HG03159 (cell line): ENCODE results near the gene IL23R.
A peak's percentile ranks its signal among the peaks of the same experiment; 100 is the strongest.

Source experiments
- ATAC-seq: cut with Tn5 transposase; IDR thresholded peaks from one replicate; pipeline ENCODE4 v1.9.1; 2021; ENCODE audit warnings: mild to moderate bottlenecking, moderate library complexity; ENCODE audit not compliant: unreplicated experiment

IL23R gene

DNA sequence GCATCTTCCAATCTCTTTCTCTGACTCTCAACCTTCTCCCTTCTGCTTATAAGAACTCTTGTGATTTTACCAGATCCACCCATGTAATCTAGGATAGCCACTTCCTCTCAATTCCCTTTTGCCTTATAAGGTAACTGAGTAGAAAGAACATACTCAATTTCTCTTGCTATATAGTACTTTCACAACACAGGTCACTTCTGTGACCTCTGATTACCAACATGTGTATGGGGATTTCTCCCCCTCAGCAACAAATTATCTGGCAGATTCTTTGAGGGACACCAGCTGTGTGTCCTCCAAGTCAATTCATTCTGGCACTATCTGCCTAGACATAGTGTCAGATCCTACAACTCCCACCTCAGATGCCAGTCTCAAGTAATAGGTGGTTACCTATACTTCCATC is 62.5 kb downstream of the IL23R start:
- ATAC-seq, result no peak

DNA sequence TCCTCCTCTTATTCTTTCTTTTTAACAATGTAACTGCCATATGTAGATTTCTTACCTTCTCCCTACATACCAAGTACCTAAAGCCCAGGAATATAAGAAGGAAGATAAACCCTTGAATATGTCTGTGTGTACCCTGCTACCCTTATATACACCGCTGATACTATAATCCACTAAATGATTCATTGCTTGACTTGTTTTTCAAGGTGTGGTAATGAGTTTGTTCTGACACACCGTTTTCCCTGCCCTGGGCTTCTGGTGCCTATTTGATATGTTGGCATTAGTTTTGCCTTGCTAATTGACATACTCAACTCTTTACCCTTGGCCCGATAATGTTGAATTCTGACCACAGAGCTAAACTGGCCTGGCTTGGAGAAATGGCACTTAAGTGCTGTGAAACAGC is 64.3 kb downstream of the IL23R start:
- ATAC-seq, result no peak

- ATAC-seq, result no peak
Observed at GRCh38 chr1:67236277-67236676, 70.0 kb downstream of the IL23R start.

DNA sequence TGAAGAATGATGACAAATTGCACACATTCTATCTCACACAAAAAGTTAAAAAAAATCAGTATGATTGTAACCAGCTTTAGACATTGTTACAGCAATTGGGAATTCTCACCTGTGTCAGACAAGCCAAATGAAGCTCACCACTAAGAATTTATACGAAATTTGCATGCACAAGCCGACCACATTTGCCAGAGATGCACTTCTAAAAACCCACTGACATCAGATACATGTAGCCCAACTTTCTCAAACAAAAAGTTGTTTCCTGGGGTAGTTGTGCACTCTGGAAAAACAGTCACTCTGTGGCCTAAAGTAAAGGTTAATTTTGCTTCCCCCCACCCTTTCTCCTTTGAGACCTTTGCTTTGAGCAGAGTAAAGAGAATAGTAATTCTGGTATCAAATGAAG is 73.5 kb downstream of the IL23R start:
- no peak for ATAC-seq

DNA sequence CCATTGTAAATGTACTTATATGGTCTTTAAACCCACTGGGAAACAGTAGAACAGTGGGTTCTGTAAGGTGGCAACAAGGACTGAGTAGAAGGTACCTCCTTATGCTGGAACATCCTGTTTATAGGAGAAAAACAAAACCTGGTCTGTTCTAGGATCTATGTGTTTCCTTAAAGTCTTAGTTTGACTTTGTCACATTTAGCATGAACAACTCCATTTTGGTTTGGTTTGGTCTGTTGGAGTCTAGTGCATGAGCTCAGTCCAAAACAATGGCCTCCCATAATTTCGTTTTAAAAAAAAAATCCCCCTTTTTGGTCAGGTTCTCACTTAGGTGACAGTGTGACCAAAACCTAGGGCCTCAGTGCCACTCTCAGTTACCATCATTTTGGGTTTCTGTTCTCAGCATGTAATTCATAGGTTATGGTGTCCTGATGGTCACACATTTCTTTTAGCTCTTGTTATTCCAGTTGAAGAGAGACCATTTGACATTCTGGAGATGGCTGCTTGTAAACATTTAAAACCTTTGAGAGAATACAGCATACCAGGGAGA is 75.0 kb downstream of the IL23R start:
- no peak for ATAC-seq

DNA sequence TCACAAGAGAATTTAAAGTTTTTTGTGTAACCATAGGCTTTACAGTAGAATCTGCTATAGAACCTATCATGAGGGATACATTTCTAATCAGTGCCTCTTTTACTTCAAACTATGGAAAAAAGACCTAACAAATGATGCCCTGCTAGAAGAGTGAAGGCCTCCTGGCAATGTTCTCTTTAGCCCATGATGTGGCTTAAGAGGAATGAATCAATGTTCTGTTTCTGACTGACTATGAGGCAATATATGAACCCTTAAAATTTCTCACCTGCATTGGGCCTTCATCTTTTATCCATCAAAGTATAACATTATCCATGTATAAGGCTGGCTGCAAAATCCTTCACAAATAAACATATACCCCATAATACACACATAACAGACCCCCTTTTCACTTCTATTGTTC is 75.8 kb downstream of the IL23R start:
- no peak for ATAC-seq

DNA sequence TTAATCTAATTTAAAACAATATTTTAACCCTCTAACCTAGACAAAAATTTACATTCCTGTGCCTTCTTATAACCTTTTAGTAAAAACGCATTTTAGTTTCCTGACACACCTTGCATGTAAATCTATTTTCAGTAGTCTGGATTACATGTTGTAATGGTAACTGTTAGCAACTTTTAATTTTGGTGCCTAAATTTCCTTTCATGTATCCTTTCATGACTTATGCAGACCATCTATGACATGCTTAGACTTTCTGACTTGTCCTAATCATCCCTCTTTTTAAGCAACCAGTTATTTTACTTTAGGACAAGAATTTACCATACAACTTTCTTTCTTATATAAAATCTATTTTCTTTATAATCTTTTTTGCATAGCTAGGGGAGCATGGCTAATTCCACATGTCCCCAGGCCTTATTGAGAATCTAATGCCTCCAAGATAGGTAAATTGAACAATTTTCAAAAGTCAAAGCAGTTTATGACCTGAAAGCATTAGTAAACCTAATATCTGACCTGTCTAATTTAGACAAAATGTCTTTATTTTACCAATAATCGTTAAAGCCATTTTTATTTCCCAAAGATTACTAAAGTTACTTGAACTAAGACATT is 83.9 kb downstream of the IL23R start:
- no peak for ATAC-seq

GRCh38 chr1:67256291-67257172 is 90.3 kb downstream of the IL23R start:
- no peak for ATAC-seq

DNA sequence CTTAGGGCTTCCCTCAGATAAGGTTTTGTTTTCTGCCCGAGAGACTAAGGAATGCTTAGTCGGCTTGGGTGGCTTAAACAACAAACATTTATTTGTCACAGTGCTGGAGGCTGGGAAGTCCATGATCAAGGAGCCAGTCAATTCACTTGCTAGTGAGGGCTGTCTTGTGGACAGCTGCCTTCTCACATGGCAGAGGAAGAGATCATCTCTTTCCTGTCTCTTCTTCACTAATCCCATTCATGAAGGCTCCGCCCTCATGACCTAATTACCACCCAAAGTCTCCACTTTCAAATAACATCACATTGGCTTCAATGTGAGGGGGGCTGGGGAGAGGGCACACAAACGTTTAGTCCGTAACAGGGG is 90.9 kb downstream of the IL23R start:
- ATAC-seq, result no peak

DNA sequence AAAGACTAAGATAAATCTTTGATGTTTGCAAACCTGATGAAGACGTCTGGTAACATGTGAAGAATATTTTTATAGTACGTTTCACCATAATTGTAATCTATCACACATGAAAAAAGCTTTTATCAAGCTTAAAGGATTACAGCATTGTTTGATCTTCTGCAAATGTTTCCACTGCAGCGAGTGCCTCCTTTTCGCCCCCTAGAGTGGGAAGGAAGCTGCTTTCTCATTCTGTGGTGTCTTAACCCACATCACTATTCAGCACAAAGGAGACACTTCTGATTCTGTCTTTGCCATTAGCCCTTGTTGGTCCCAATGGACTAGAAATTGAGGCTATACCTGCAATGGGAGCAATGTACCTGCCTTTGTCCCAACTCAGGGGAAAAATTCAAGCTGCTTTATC is 95.4 kb downstream of the IL23R start:
- no peak for ATAC-seq

DNA sequence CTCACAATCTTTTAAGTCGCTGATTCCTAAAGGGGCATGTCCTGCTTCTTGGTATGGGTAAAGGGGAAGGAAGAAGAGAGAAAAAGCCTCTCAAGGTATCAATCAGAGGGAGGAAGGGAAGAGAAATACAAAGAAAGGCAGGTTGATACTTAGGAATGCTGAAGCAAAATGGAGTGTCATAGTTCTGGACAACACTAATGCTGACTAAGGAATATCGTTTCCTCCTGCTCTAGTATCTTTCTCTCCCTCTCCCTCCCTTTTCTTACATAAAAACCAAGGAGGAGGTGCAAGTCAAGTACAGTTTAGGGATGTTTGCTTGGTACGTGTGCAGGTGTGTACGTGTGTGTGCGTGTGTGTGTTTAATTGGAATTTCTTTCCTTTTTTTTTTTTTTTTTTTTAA is 96.5 kb downstream of the IL23R start:
- ATAC-seq, result no peak

- no peak for ATAC-seq
Observed at GRCh38 chr1:67264152-67264551, 97.9 kb downstream of the IL23R start.

DNA sequence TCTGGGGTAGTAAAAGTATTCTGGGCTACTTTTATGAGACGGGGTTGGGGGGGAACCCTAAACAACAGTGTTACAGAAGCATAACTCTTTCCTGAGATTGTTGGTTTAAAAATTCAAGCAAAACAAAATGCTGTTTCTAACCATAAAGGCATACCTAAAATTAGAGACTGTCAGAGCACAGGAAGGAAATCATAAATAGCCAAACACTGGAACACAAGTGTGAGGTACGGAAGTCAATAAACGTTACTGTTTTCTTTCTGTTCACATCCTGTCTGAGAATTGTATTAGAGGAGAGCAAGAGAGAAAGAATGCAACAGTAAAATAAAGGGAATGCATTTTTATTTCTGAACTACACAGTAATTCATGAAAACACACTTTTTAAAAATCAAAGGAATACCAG is 98.6 kb downstream of the IL23R start:
- ATAC-seq, result no peak

DNA sequence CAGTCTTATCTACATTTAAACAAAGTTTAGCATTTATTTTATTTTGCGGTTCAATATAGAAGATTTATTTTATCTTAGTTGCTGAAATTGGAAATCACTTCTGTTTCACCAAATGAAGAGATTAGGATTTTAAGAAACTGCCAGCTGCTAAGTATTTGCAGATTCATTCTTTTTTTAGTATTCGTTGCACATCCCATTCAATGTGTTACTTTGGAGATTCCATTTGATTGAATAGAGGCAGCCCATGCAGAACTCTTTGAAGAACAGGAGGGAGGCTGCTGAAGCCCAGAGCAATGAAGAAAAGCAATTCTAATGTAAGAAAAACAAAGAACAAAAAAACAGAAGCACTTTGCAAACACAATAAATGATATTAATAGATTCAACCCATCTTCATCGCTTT is 102.8 kb downstream of the IL23R start:
- ATAC-seq, result no peak

GRCh38 chr1:67270541-67270940 is 104.3 kb downstream of the IL23R start:
- ATAC-seq, result no peak

DNA sequence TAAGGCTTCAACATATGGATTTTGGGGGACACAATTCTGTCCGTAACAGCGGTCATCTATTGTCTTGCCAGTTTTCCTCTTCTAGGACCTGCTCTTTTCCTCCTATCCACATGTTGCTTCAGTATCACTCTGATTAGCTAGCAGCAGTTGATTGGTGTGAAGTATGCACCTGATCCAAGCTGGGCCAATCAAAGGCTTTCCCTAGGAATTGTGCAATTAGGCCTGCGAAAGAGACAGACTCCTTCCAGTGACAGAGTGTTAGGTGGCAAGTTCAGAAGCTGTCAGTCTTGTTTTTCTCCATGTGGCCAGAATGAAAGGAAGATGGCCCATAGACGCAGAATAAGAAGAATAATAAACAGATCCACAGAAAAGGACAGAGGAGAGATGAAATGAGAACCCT is 107.3 kb downstream of the IL23R start:
- ATAC-seq, result no peak

DNA sequence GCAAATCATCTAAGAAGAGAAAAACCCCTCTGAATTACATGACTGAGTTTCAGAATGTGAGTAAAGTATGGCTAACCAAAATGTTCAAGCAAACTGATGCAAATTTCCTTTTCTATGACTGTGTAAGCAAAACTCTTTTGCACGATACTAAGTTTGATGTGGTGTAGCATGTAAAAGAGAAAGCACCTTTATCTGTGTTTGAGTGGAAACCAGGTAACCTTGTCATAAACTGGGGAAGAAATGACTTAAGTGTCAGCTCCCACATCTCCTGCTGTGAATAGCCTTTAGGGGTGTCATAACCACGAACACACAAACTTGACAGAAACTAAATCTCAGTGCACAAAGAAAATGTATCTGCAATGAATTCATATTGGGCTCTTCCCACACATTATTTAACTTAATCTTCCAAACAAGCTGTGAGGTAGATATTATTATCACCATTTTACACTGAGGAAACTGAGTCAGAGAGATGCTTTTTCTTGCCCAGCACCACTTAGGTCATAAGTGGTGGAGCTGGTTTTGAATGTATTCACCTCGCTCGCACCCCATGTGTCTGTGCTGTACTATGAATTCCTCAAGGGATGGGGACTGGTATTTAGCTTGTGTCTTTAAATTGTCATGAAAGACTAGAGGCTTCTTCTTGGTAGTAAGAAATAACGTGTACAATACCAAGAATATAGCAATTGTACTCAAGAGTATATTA is 108.5 kb downstream of the IL23R start:
- peak; percentile 70 for ATAC-seq

GRCh38 chr1:67280696-67281095 is 114.4 kb downstream of the IL23R start:
- ATAC-seq, result no peak

DNA sequence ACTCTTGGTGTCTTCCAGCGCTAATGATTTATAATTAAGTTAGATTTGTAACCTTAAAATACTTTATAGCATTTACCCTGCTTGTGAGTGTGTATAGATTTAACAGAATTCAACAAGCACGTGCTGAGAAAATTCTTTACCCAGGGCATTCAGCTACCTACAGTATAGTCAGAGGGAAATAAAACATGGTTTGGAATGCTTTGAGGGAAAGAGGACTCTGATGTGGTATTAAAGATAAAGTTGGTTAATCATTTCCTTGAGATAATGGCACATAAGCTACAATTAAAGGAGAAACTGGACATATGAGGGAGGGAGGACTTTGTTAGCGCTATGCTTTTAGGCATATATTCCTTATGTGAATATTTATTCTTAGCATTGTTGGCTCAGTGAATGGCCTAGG is 115.0 kb downstream of the IL23R start:
- no peak for ATAC-seq

DNA sequence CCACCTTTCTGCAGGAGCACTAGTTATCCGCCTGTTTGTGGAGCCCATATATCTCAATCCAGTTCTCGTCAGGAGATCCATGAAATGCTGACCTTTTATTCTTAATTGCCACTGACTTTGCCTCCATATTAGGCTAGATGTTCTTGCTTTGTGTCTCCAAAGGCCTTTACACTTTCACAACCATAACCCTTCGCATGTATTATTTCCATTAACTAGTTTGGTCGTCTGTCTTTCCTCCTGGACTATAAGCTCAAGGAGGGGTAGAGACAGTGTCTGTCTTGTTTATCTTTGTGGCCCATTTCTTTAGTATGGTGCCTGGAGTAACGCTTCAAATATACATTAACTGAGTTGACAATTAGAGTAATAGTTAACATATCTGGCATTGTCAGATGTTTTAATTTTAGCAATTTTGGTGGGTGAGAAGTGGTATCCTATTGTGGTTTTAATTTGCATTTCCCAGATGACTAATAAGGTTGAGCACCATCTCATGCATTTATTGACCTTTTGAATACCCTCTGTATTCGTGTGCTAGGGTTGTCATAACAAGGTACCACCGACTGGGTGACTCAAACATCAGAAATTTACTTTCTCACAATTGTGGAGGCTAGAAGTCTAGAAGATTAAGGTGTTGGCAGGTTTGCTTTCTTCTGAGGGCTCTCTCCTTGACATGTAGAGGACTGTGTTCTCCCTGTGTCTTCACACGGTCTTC is 119.7 kb downstream of the IL23R start:
- peak; percentile 92 for ATAC-seq

GRCh38 chr1:67290236-67290635 is 124.0 kb downstream of the IL23R start:
- ATAC-seq, result no peak
